GM12864 (cell line): ENCODE measurements around the gene SYNJ1.

Source experiments
- DNase-seq: peaks from one replicate; pipeline ENCODE4 v3.0.0-alpha.2; 2011; ENCODE audit warnings: low read depth
- H3K4me3 ChIP-seq: 2 replicates; pipeline ENCODE4 v1.5.1; 2011; ENCODE audit warnings: mild to moderate bottlenecking, low read depth, low read length, control low read depth
- CTCF ChIP-seq: IDR thresholded peaks from 2 replicates; pipeline ENCODE4 v1.5.1; 2011; ENCODE audit warnings: low read depth, mild to moderate bottlenecking, moderate library complexity, low read length, control low read depth, inconsistent platforms; ENCODE audit errors: missing control alignments

Gene SYNJ1

GRCh38 chr21:32768530-32768929 lies 40.7 kb upstream of the SYNJ1 start:
- H3K4me3 ChIP-seq: no peak overlapping the region

GRCh38 chr21:32765058-32765457 lies 37.2 kb upstream of the SYNJ1 start:
- DNase-seq: no peak
- TF ChIP-seq CTCF: no peak
- no peak overlapping the region for H3K4me3 ChIP-seq

More at GRCh38 chr21:32768530-32768929, 40.7 kb upstream of the SYNJ1 start:
- TF ChIP-seq CTCF: no peak
- DNase-seq: no peak

- no peak for DNase-seq
- no peak overlapping the region for H3K4me3 ChIP-seq
- no peak for TF ChIP-seq CTCF
Observed at GRCh38 chr21:32764186-32764585, 36.4 kb upstream of the SYNJ1 start.

- no peak for DNase-seq
- TF ChIP-seq CTCF: no peak
- H3K4me3 ChIP-seq: no peak overlapping the region
Observed at GRCh38 chr21:32757804-32758203, 30.0 kb upstream of the SYNJ1 start.

- H3K4me3 ChIP-seq: no peak overlapping the region
- no peak for DNase-seq
- no peak for TF ChIP-seq CTCF
Observed at GRCh38 chr21:32756096-32756495, 28.3 kb upstream of the SYNJ1 start.

GRCh38 chr21:32753818-32754585 lies 26.2 kb upstream of the SYNJ1 start:
- no peak overlapping the region for H3K4me3 ChIP-seq
- TF ChIP-seq CTCF: no peak
- DNase-seq: no peak

- no peak for DNase-seq
- no peak overlapping the region for H3K4me3 ChIP-seq
- no peak for TF ChIP-seq CTCF
Observed at GRCh38 chr21:32750405-32750804, 22.6 kb upstream of the SYNJ1 start.
